GM23338 (cell line): ENCODE measurements around the gene EDNRA. TPM values are rescaled to one million over a fixed set of nuclear protein-coding genes. Genes with fewer than 3 reads are reported as not detected.

Experiments
- ATAC-seq: fragments of 200-7000 bp; cut with Tn5 transposase; 3 replicates; pipeline ENCODE4 v1.9.1; 2020
- DNase-seq: peaks from one replicate; pipeline ENCODE4 v3.0.0-alpha.2; 2015; ENCODE audit warnings: low spot score
- H2AFZ ChIP-seq: fragments of 200-600 bp; sonication (generic); 2 replicates; pipeline ENCODE4 v1.8.0; 2016; ENCODE audit warnings: antibody characterized with exemption, mild to moderate bottlenecking, moderate library complexity
- H3F3A ChIP-seq: fragments of 200-600 bp; sonication (generic); replicated peaks from 2 replicates; pipeline ENCODE4 v1.8.0; 2017; ENCODE audit warnings: antibody characterized with exemption, mixed run types, low read depth
- H3K27ac ChIP-seq: fragments of 200-600 bp; sonication (generic); 2 replicates; pipeline ENCODE4 v1.6.1; 2016; ENCODE audit warnings: low read depth
- H3K27me3 ChIP-seq: fragments of 200-600 bp; sonication (generic); 2 replicates; pipeline ENCODE4 v1.8.0; 2016; ENCODE audit warnings: mild to moderate bottlenecking, mixed run types, moderate library complexity; ENCODE audit not compliant: insufficient read depth
- H3K36me3 ChIP-seq: fragments of 200-600 bp; sonication (generic); 2 replicates; pipeline ENCODE4 v1.8.0; 2016; ENCODE audit warnings: mild to moderate bottlenecking; ENCODE audit not compliant: insufficient read depth
- H3K4me1 ChIP-seq: fragments of 200-600 bp; sonication (generic); 2 replicates; pipeline ENCODE4 v1.8.0; 2016; ENCODE audit warnings: mild to moderate bottlenecking, moderate library complexity; ENCODE audit not compliant: insufficient read depth
- H3K4me2 ChIP-seq: fragments of 200-600 bp; sonication (generic); 2 replicates; pipeline ENCODE4 v1.7.1; 2017; ENCODE audit warnings: mixed run types
- H3K4me3 ChIP-seq: fragments of 200-600 bp; sonication (generic); 2 replicates; pipeline ENCODE4 v1.6.1; 2016; ENCODE audit warnings: mixed run types
- H3K79me2 ChIP-seq: fragments of 200-600 bp; sonication (generic); replicated peaks from 2 replicates; pipeline ENCODE4 v1.8.0; 2017; ENCODE audit warnings: mild to moderate bottlenecking; ENCODE audit not compliant: insufficient read depth
- H3K9me2 ChIP-seq: fragments of 200-600 bp; sonication (generic); 2 replicates; pipeline ENCODE4 v1.8.0; 2017; ENCODE audit not compliant: insufficient read depth
- H4K20me1 ChIP-seq: fragments of 200-600 bp; sonication (generic); replicated peaks from 2 replicates; pipeline ENCODE4 v1.8.0; 2017; ENCODE audit warnings: mild to moderate bottlenecking; ENCODE audit not compliant: insufficient read depth
- H3K27ac Mint-ChIP-seq: 2 replicates; pipeline ENCODE4 v1.8.0; 2020; ENCODE audit warnings: inconsistent platforms, mild to moderate bottlenecking, moderate library complexity, mixed read lengths
- H3K27me3 Mint-ChIP-seq: 3 replicates; pipeline ENCODE4 v1.8.0; 2022; ENCODE audit warnings: low read depth, mild to moderate bottlenecking, moderate library complexity, mixed read lengths, inconsistent platforms; ENCODE audit not compliant: insufficient read depth, poor library complexity
- H3K36me3 Mint-ChIP-seq: 3 replicates; pipeline ENCODE4 v1.8.0; 2021; ENCODE audit warnings: low read depth, mild to moderate bottlenecking, inconsistent platforms, moderate library complexity, mixed read lengths
- H3K4me1 Mint-ChIP-seq: 3 replicates; pipeline ENCODE4 v1.8.0; 2020; ENCODE audit warnings: mild to moderate bottlenecking, inconsistent platforms, mixed read lengths
- H3K4me3 Mint-ChIP-seq: 3 replicates; pipeline ENCODE4 v1.8.0; 2021; ENCODE audit warnings: moderate library complexity, mild to moderate bottlenecking, inconsistent platforms, mixed read lengths
- H3K9me3 Mint-ChIP-seq: 3 replicates; pipeline ENCODE4 v1.8.0; 2020; ENCODE audit warnings: moderate library complexity, mild to moderate bottlenecking, inconsistent platforms, mixed read lengths
- CREB1 ChIP-seq: fragments of 250-450 bp; sonication (Bioruptor Pico); IDR thresholded peaks from 2 replicates; pipeline ENCODE4 v1.5.0; 2020; ENCODE audit warnings: low read depth, mild to moderate bottlenecking, moderate library complexity
- EZH2 ChIP-seq: fragments of 200-600 bp; sonication (generic); IDR thresholded peaks from one replicate; pipeline ENCODE4 v1.8.0; 2017; ENCODE audit warnings: antibody characterized with exemption, mild to moderate bottlenecking, low read depth; ENCODE audit not compliant: unreplicated experiment
- EZH2phosphoT487 ChIP-seq: fragments of 200-600 bp; sonication (generic); IDR thresholded peaks from one replicate; pipeline ENCODE4 v1.8.1; 2018; ENCODE audit warnings: antibody characterized with exemption; ENCODE audit not compliant: unreplicated experiment
- JUNB ChIP-seq: IDR thresholded peaks from one replicate; pipeline ENCODE4 v1.6.1; 2016; ENCODE audit warnings: antibody characterized with exemption; ENCODE audit not compliant: unreplicated experiment
- NANOG ChIP-seq: IDR thresholded peaks from 2 replicates; pipeline ENCODE4 v1.6.1; 2016; ENCODE audit warnings: antibody characterized with exemption, borderline replicate concordance
- POLR2AphosphoS5 ChIP-seq: IDR thresholded peaks from 2 replicates; pipeline ENCODE4 v1.6.1; 2016; ENCODE audit warnings: antibody characterized with exemption, low read depth
- STAT1 ChIP-seq: IDR thresholded peaks from one replicate; pipeline ENCODE4 v1.6.1; 2016; ENCODE audit warnings: antibody characterized with exemption; ENCODE audit not compliant: unreplicated experiment
- ZNF114 ChIP-seq: fragments of 250-450 bp; sonication (Bioruptor Pico); IDR thresholded peaks from 2 replicates; pipeline ENCODE4 v1.5.0; 2020; ENCODE audit warnings: mild to moderate bottlenecking, moderate library complexity
- ZNF331 ChIP-seq: fragments of 250-450 bp; sonication (Bioruptor Pico); IDR thresholded peaks from 2 replicates; pipeline ENCODE4 v1.5.0; 2020; ENCODE audit warnings: low read depth, mild to moderate bottlenecking, moderate library complexity
- polyA plus RNA-seq: library from polyadenylated mRNA; unstranded; fragments of >200 nt; fragmentation: Nextera tagmentation; extraction: Ambion mirVana; gene quantifications from 2 replicates; pipeline ENCODE4 v1.2.1, GENCODE V29; 2016
- total RNA-seq: library from RNA; depleted of rRNA; stranded (reverse); fragments of >200 nt; shearing (Covaris generic); gene quantifications from 2 replicates; pipeline ENCODE4 v1.2.3, GENCODE V29; 2014
- TF ChIP-seq, protein P1 (sequence below), 2 experiments: fragments of 200-600 bp in 1 of 2; sonication (generic) in 1 of 2; conservative IDR thresholded peaks; 2 replicates each; pipeline versions ENCODE4 v1.5.1 to v1.6.1; 2016 to 2017; ENCODE audit warnings: antibody characterized with exemption in 2 of 2, low read depth in 2 of 2, mild to moderate bottlenecking in 2 of 2, moderate library complexity in 1 of 2
- TF ChIP-seq, protein P2 (sequence below): IDR thresholded peaks from one replicate; pipeline ENCODE4 v1.6.1; 2018; ENCODE audit warnings: antibody characterized with exemption; ENCODE audit not compliant: unreplicated experiment
- TF ChIP-seq, protein P3 (sequence below): IDR thresholded peaks from 2 replicates; pipeline ENCODE4 v1.6.1; 2016; ENCODE audit warnings: antibody characterized with exemption

Gene EDNRA
- total and polyA plus RNA-seq, 2 experiments from 2014 or later = 1.5 to 5.0 TPM

DNA sequence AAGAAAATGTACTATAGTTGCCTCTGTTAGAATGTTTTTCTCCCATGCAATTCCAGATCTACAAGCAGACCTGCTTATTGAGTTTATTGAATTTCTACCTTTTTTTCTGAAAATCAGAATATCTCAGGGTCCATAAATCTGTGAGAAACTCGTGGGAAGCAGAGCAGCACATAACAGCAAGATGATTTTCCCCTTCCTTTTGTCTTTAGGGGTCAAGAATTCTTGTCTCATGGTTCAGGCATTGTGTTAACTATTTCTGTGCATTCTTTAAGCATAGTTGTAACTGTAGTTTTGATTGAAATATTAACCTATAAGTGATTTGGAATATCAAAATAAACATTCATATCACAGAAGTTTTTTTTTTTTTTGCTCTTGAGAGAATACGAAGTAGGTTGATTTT, 11.4 kb downstream of the EDNRA start (continued):
- TF ChIP-seq ZNF114 (CRISPR knock-in tag) (no peak), CREB1 (CRISPR knock-in tag) (no peak)

DNA sequence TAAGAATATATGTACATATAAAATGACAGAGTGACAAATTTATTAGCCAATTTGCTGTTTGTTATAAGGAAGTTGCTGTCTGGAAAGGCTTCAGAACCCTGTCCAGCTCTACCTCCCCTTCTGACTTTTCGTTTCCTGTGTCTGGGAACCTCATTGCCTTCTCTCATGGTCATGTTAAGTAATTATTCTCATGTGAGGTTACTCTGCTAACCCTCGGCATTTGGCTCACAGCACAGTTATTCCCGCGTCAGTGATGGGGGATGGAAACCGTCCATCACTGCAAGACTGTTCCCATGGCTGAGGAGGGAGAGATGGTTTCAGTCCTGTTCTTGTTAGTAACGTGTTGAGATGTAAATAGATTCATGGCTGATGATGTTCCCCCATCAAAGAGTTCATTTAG, 11.9 kb downstream of the EDNRA start:
- Histone ChIP-seq H3K4me3 (no peak overlapping the region), H3K36me3 (no peaks in the 10 kb centered on the region), H3K79me2 (no peaks in the 10 kb centered on the region), H4K20me1 (no peaks in the 10 kb centered on the region), H3K27ac (no peak overlapping the region), H3K4me1 (no peaks in the 10 kb centered on the region), H3K27me3 (no peaks in the 10 kb centered on the region), H3F3A (no peaks in the 10 kb centered on the region), H2AFZ (no peak overlapping the region), H3K4me2 (no peak overlapping the region), H3K9me2 (no peaks in the 10 kb centered on the region)
- DNase-seq (no peak), ATAC-seq (no peak)
- H3K9me3 Mint-ChIP-seq = no peaks in the 10 kb centered on the region
- no peak overlapping the region for H3K4me3 Mint-ChIP-seq
- no peak overlapping the region for H3K27ac Mint-ChIP-seq
- H3K27me3 Mint-ChIP-seq = no peaks in the 10 kb centered on the region
- H3K36me3 Mint-ChIP-seq = no peaks in the 10 kb centered on the region
- TF ChIP-seq, protein P1, sequence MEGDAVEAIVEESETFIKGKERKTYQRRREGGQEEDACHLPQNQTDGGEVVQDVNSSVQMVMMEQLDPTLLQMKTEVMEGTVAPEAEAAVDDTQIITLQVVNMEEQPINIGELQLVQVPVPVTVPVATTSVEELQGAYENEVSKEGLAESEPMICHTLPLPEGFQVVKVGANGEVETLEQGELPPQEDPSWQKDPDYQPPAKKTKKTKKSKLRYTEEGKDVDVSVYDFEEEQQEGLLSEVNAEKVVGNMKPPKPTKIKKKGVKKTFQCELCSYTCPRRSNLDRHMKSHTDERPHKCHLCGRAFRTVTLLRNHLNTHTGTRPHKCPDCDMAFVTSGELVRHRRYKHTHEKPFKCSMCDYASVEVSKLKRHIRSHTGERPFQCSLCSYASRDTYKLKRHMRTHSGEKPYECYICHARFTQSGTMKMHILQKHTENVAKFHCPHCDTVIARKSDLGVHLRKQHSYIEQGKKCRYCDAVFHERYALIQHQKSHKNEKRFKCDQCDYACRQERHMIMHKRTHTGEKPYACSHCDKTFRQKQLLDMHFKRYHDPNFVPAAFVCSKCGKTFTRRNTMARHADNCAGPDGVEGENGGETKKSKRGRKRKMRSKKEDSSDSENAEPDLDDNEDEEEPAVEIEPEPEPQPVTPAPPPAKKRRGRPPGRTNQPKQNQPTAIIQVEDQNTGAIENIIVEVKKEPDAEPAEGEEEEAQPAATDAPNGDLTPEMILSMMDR (conservative IDR thresholded peaks at IDR 0.05; ENCODE audit: low read depth in 2 of 2) = no peak
- TF ChIP-seq JUNB (no peak), STAT1 (no peak), EZH2 (no peak), CREB1 (CRISPR knock-in tag) (no peak), NANOG (no peak)
- TF ChIP-seq, protein P2, sequence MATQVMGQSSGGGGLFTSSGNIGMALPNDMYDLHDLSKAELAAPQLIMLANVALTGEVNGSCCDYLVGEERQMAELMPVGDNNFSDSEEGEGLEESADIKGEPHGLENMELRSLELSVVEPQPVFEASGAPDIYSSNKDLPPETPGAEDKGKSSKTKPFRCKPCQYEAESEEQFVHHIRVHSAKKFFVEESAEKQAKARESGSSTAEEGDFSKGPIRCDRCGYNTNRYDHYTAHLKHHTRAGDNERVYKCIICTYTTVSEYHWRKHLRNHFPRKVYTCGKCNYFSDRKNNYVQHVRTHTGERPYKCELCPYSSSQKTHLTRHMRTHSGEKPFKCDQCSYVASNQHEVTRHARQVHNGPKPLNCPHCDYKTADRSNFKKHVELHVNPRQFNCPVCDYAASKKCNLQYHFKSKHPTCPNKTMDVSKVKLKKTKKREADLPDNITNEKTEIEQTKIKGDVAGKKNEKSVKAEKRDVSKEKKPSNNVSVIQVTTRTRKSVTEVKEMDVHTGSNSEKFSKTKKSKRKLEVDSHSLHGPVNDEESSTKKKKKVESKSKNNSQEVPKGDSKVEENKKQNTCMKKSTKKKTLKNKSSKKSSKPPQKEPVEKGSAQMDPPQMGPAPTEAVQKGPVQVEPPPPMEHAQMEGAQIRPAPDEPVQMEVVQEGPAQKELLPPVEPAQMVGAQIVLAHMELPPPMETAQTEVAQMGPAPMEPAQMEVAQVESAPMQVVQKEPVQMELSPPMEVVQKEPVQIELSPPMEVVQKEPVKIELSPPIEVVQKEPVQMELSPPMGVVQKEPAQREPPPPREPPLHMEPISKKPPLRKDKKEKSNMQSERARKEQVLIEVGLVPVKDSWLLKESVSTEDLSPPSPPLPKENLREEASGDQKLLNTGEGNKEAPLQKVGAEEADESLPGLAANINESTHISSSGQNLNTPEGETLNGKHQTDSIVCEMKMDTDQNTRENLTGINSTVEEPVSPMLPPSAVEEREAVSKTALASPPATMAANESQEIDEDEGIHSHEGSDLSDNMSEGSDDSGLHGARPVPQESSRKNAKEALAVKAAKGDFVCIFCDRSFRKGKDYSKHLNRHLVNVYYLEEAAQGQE = no peak
- H3K4me1 Mint-ChIP-seq = peaks cover 6% of the 10 kb centered on the region

DNA sequence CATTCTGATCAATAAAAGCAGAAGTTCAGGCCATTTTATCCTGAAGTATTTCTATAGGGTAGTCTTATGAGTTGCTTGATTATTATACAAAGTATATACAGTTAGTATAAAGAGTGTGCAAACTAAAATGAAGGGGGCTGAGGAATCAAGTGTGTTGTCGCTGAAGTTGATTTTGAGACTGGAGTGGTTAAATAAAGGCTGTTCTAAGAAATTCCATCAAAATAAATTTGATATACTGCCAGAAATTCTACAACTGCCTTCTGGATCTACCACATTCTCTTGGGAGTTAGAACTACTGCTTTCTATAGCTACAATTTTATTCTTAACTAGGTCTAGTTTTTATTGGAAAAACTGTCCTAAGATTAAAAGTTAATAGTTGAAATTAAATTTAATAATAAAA, 12.4 kb downstream of the EDNRA start:
- Histone ChIP-seq H3K4me3 (no peak overlapping the region), H4K20me1 (no peaks in the 10 kb centered on the region), H3K27me3 (no peaks in the 10 kb centered on the region), H3K27ac (no peak overlapping the region), H3K4me2 (no peak overlapping the region), H3K4me1 (no peaks in the 10 kb centered on the region), H3K36me3 (no peaks in the 10 kb centered on the region), H3K9me2 (no peaks in the 10 kb centered on the region), H3K79me2 (no peaks in the 10 kb centered on the region), H3F3A (no peaks in the 10 kb centered on the region), H2AFZ (no peak overlapping the region)
- Mint-ChIP-seq H3K36me3 (no peaks in the 10 kb centered on the region), H3K4me3 (no peak overlapping the region), H3K4me1 (peaks cover 6% of the 10 kb centered on the region), H3K27ac (no peak overlapping the region), H3K9me3 (no peaks in the 10 kb centered on the region), H3K27me3 (no peaks in the 10 kb centered on the region)
- DNase-seq (no peak), ATAC-seq (no peak)
- no peak for TF ChIP-seq ZNF331
- no peak for TF ChIP-seq CREB1 (CRISPR knock-in tag)
- no peak for TF ChIP-seq EZH2phosphoT487
- TF ChIP-seq POLR2AphosphoS5 = no peak
- no peak for TF ChIP-seq STAT1
- TF ChIP-seq, protein P3, sequence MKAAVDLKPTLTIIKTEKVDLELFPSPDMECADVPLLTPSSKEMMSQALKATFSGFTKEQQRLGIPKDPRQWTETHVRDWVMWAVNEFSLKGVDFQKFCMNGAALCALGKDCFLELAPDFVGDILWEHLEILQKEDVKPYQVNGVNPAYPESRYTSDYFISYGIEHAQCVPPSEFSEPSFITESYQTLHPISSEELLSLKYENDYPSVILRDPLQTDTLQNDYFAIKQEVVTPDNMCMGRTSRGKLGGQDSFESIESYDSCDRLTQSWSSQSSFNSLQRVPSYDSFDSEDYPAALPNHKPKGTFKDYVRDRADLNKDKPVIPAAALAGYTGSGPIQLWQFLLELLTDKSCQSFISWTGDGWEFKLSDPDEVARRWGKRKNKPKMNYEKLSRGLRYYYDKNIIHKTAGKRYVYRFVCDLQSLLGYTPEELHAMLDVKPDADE = no peak
- TF ChIP-seq ZNF114 (CRISPR knock-in tag) = no peak
- no peak for TF ChIP-seq JUNB
